SK-N-MC (cell line): Measurements from ENCODE around the gene CHST12.

Experiments
- EZH2 ChIP-seq: fragments of 200-600 bp; sonication (generic); IDR thresholded peaks from one replicate; pipeline ENCODE4 v1.6.1; 2017; ENCODE audit warnings: antibody characterized with exemption
- FOXP2 ChIP-seq: optimal IDR thresholded peaks from 2 replicates; pipeline ENCODE3; 2011; ENCODE audit warnings: mild to moderate bottlenecking, moderate library complexity; ENCODE audit not compliant: insufficient read depth; ENCODE audit errors: extremely low read length, control extremely low read depth
- POLR2AphosphoS5 ChIP-seq: IDR thresholded peaks from 2 replicates; pipeline ENCODE4 v1.6.1; 2012; ENCODE audit warnings: mild to moderate bottlenecking, low read depth, low read length, borderline replicate concordance

- TF ChIP-seq EZH2 (no peak), POLR2AphosphoS5 (no peak), FOXP2 (no peak)
Measured at GRCh38 chr7:2373124-2373556, 30.3 kb upstream of the CHST12 start.
